HTR-8/SVneo (cell line): ENCODE measurements around the gene ZBED1.
"Not testable (repeated sequence)": the region's sequence is repeated elsewhere in the genome, so short reads cannot be mapped to it uniquely, and the experiment has no call there.

Source experiments
- DNase-seq: peaks from one replicate; pipeline ENCODE4 v3.0.0; 2011; ENCODE audit warnings: low spot score, mixed read lengths; ENCODE audit not compliant: insufficient read length
- FAIRE-seq: peaks from 2 replicates; lab custom pipeline; 2011; peaks lifted over from hg19 to GRCh38; lab: Jason Lieb, UNC

ZBED1 gene

DNA sequence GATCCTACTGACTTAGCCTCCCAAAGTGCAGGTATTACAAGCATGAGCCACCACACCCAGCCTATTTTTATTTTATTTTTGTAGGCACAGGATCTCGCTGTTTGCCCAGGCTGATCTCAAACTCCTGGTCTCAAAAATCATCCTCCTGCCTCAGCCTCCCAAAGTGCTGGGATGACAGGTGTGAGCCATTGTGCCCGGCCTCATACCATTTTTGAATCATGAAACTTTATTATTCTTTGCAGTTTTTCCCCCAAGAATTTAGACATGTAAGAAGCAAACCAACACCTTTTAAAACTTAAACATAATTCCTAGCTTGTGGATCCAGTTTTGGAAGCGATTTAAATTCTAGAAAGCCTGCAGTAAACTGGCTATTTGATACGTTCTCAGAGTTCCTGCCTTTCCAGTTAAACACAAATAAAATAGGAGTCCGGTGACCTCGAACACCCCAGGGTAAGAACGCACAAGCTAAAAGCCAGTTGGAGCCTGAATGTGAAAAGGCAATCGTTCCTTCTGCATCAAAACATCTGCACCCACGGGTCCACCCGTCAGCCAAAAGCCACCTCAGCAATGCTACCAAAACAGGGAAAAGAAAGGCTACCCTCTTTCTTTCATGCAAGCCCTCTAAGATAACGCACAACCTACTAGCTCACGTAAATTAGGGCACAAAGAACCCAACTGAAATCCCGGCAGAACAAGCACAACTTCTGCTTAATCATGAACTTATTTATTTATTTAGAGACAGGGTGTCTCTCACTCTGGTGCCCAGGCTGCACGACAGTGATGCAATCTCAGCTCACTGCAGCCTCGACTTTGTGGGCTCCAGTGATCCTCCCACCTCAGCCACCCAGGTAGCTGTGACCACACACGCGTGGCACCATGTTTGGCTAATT, 39.7 kb downstream of the ZBED1 start:
- not testable (repeated sequence) for DNase-seq, FAIRE-seq

GRCh38 chrX:2460048-2460447, 40.7 kb downstream of the ZBED1 start:
- FAIRE-seq, result not testable (repeated sequence)

GRCh38 chrX:2458309-2458708, 42.5 kb downstream of the ZBED1 start:
- DNase-seq, result no peak
- no peak for FAIRE-seq

More at GRCh38 chrX:2460048-2460447, 40.7 kb downstream of the ZBED1 start:
- DNase-seq, result not testable (repeated sequence)

- DNase-seq, result no peak
- FAIRE-seq, result no peak
These were observed 43.3 kb downstream of the ZBED1 start for GRCh38 chrX:2457289-2458133.

DNA sequence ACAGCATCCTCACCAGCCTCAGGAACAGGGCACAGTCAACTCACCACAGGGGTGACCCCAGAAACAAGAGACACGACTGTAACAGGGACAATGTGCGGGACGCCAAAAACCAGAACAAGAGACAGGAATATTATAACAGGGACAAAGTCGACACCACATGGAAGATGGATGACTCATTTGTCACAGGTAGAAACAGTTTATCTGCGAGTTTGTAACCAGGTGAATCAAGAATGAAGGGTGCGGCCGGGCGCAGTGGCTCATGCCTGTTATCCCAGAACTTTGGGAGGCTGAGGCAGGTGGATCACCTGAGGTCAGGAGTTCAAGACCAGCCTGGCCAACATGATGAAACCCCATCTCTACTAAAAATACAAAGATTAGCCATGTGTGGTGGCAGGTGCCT, 44.7 kb downstream of the ZBED1 start:
- FAIRE-seq, DNase-seq: not testable (repeated sequence)

DNA sequence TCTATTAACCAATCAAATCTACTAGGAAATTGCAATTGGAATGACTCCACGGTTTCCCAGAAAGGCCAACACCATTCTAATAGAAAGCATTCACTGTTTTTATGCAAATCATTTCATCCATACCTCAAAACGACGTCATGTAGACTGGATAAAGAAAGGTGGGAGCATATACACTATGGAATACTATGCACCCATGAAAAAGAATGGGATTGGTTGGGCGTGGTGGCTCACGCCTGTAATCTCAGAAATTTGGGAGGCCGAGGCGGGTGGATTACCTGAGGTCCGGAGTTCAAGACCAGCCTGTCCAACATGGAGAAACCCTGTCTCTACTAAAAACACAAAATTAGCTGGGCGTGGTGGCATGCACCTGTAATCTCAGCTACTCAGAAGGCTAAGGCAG, 46.2 kb downstream of the ZBED1 start:
- FAIRE-seq, DNase-seq: not testable (repeated sequence)

DNA sequence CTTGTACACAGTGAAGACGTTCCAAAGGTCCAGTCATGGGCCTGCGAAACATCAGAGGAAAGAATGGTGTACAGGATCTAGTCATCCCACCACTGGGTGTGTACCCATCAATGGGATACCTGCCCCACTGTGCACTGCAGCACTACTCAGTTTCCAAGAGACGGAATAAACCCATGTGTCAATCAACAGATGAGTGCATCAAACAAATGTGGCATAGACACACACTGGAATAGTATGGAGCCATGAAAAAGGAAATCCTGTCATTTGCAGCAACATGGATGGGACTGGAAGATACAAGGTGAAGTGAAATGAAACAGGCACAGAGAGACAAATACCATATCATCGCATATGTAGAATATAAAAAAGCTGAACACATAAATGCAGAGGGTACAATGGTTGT, 48.0 kb downstream of the ZBED1 start:
- FAIRE-seq (no peak), DNase-seq (no peak)

DNA sequence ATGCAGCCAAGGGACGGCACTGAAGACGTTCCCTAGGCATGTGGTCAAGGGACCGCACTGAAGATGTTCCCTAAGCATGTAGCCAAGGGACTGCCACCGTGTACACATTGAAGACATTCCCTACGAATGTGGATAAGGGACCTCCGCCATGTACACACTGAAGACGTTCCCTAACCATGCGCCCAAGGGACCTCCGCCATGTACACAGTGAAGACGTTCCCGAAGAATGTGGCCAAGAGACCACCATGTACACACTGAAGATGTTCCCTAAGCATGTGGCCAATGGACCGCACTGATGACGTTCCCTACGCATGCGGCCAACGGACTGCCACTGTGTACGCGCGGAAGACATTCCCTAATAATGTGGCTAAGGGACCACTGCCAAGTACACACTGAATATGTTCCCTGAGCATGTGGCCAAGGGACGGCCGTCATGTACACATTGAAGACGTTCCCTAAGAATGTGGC, 48.4 kb downstream of the ZBED1 start:
- FAIRE-seq, result peak; percentile 28
- no peak for DNase-seq

- FAIRE-seq, result no peak
- no peak for DNase-seq
These were observed 49.1 kb downstream of the ZBED1 start for GRCh38 chrX:2451501-2452316.

DNA sequence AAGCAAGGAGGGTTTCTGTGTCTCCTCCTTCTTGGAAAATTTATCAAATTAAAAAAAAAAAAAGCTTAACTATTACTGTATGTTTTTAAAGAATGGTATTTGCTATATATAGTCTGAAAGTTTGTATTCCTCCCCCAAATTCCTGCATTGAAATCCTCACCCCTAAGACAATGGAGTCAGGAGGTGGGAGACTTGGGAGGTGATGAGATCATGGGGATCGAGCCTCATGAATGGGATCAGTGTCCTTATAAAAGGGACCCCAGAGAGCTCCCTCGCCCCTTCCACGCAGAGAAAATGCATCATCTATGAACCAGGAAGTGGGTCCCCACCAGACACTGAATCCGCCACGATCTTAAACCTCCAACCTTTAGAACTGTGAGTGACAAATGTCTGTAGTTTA, 50.1 kb downstream of the ZBED1 start:
- FAIRE-seq (no peak), DNase-seq (no peak)

DNA sequence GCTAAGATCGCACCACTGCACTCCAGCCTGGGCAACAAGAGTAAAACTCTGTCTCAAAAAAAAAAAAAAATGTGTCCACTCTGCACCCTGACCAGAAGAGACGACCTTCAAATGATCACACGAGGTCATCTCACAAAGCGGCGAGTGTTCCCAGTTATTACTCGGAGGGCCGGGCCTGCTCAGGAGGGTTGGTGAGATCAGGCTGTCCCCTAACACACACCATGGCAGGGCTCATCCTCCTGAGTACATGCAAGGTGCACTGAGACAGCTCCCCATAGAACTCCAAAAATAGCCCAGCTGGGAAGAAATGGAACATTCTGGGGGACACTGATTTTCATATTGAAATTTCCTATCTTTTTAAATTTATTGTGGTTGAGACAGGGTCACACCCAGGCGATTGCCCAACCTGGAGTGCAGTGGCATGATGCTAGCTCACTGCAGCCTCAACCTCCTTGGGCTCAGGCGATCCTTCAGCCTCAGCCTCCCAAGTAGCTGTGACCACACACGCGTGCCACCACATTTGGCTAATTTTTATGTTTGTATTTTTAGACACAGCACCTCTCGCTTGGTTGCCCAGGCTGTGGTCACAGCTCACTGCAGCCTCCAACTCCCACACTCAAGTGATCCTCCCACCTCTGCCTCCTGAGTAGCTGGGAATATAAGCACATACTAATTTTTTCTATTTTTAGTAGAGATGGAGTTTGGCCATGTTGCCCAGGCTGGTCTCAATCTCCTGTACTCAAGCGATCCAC, 51.5 kb downstream of the ZBED1 start:
- FAIRE-seq, result no peak
- DNase-seq, result no peak

GRCh38 chrX:2447484-2447883, 53.3 kb downstream of the ZBED1 start:
- DNase-seq, result no peak
- no peak for FAIRE-seq

- FAIRE-seq (no peak), DNase-seq (no peak)
These were observed 54.0 kb downstream of the ZBED1 start for GRCh38 chrX:2446815-2447214.

DNA sequence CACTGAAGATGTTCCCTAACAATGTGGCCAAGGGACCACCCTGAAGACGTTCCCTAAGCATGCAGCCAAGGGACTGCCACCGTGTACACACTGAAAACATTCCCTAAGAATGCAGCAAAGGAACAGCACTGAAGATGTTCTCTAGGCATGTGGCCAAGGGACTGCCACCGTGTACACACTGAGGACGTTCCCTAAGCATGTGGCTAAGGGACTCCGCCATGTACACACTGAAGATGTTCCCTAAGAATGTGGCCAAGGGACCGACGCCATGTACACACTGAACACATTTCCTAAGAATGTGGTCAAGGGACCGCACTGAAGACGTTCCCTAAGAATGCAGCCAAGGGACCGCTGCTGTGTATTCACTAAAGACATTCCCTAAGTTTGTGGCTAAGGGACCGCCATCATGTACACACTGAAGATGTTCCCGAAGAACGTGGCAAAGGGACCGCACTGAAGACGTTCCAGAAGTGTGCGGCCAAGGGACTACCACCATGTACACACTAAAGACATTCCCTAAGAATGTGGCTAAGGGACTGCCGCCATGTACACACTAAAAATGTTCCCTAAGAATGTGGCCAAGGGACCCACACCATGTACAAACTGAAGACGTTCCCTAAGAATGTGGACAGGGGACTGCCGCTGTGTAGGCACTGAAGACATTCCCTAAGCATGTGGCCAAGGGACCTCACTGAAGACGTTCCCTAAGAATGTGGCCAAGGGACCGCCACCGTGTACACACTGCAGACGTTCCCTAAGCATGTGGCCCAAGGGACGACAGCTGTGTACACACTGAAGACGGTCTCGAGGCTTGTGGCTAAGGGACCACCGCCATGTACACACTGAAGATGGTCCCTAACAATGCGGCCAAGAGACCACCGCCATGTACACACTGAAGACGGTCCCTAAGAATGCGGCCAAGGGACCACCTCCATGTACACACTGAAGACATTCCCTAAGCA, 54.8 kb downstream of the ZBED1 start:
- no peak for DNase-seq
- no peak for FAIRE-seq

GRCh38 chrX:2442694-2443093, 58.1 kb downstream of the ZBED1 start:
- no peak for FAIRE-seq
- no peak for DNase-seq

DNA sequence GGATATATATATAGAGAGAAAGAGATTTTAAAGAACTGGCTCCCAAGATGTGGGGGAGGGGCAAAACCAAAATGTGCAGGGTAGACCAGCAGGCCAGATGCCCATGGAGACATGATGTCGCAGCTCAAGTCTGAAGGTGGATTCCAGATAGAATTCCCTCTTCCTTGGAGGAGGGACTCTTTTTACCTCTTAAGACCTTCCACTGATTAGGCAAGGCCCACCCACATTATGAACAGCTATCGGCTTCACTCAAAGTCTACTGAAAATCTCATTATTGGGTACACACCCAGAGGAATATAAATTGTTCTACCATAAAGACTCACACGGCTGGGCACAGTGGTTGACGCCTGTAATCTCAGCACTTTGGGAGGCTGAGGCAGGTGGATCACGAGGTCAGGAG, 59.3 kb downstream of the ZBED1 start:
- no peak for FAIRE-seq
- DNase-seq, result no peak

DNA sequence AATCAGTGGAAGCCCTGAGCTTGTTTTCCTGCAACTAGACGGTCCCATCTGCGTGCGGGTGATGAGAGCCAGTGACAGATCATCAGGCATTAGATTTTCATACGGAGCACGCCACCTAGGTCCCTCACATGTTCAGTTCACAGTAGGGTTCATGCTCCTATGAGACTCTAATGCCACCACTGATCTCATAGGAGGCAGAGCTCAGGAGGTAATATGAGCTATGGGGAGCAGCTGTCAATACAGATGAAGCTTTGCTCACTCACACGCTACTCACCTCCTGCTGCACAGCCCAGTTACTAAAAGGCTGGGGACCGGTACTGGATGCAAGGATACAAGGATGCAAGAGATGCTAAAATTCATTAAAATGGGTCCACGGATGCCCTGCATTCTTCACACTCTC, 61.2 kb downstream of the ZBED1 start:
- no peak for DNase-seq
- no peak for FAIRE-seq
